ENCODE results near the gene OR1J4.
"Not testable (repeated sequence)": the region's sequence is repeated elsewhere in the genome, so short reads cannot be mapped to it uniquely, and the experiment has no call there.

Gene OR1J4, protein sequence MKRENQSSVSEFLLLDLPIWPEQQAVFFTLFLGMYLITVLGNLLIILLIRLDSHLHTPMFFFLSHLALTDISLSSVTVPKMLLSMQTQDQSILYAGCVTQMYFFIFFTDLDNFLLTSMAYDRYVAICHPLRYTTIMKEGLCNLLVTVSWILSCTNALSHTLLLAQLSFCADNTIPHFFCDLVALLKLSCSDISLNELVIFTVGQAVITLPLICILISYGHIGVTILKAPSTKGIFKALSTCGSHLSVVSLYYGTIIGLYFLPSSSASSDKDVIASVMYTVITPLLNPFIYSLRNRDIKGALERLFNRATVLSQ

DNA sequence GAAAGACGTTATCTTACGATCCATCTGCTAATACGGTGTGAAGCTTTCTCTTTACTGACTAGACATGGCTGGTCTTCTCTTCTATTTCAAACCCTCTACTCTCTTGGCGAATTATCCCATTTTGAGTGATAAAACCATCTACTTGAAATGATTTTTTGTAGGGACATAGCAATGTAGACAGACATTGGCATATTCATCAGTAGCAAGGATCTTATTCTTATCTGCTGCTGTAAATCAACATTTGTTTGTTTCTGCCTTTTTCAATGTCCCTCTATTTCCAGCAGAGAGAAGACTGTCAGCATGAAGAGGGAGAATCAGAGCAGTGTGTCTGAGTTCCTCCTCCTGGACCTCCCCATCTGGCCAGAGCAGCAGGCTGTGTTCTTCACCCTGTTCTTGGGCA lies at the start of gene OR1J4:
Gene OR1J4, plus strand, starts transcription at position 301 of the 400 bp plus-strand sequence. Its CDS starts 0 bp downstream, at position 301.
- no peak for DNase-seq

DNA sequence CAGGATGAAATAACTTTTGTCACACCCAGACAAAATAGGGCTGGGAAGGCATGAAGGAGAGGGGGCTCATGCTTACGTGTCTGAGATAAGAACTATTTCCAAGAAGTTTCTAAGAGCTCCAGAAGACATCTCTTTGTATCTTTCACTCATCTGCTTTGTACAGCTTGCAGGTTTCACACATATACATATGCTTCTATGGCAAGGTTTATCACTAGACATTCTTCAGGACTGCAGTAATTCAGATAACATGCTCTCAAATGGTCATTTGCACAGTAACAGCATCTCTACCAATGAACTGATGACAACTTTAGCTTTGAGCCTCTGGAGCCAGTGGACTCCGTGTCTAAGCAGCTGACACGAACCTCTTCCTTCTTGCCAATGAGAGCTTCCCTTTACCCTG lies 44.4 kb upstream of the OR1J4 start:
- no peak for DNase-seq

DNA sequence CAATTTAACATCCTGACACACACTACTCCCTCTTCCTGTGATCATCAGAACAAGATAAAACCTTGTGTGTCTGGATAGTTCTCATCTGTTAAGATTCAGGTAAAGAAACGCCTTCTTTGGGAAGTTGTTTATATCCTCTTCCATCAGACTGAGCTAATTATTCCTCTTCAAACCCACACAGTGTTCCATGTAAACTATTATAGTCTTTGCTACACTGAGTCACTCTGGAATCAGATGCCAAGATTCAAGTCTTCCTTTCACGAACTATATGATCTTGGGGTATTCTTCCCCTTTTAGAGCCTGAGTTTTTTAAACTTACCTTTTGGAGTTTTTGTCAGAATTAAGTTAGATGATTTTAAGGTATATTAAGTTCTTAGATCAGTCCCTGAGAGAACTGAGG lies 43.2 kb upstream of the OR1J4 start:
- no peak for DNase-seq

DNA sequence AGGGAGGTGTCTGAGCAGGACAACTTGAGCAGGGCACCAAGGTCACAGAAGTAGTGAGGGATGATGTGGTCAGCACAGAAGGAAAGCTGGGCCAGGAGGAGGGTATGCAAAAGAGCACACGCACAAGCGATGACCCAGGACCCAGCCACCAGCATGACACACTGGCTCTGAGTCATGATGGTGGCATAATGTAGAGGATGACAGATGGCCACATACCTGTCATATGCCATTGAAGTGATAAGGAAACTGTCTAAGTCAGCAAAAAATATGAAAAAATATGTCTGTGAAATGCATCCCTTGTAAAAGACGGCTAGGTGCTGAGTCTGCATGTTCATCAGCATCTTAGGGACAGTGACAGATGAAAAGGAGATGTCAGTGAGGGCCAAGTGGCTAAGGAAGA lies 41.6 kb upstream of the OR1J4 start:
- DNase-seq, result no peak

DNA sequence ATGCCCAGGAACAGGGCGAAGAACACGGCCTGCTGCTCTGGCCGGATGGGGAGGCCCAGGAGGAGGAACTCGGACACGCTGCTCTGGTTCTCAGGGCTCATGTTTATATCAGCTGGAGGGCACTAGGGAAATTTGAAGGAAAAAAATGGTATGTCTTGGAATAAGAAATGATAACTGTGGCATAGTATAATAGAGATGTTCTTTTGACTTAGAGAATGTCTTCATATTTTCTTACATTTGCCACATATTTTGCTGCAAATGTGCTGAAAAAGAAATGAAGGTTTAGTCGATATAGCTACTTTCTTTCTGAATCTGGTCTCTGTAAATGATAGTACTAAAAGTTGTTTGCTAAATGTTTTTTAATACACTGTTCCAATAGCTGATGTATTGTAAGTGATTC lies 41.1 kb upstream of the OR1J4 start, which contains the start of gene OR1J1:
Gene OR1J1, minus strand, starts transcription at position 101 of the 400 bp plus-strand sequence. Its CDS starts 0 bp downstream, at position 101.
- DNase-seq, result no peak

DNA sequence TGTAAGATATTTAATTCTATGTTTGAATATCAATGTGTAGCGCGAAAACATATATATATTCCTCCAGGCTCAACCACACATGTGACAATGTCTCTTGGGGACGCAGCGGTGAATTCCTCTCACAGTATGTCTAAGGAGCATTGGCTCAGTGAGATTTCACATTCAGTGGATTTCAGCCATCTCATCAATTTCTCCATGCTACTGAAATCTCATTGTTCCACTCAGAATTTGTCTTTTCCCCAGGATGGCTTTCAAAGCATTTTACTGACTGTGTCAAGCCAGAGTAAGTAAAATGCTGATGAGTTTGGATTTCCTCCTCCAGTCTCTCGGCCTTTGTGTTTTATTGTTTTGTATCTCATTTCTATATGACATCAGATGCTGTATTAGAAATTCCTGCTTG lies 39.9 kb upstream of the OR1J4 start:
- no peak for DNase-seq

DNA sequence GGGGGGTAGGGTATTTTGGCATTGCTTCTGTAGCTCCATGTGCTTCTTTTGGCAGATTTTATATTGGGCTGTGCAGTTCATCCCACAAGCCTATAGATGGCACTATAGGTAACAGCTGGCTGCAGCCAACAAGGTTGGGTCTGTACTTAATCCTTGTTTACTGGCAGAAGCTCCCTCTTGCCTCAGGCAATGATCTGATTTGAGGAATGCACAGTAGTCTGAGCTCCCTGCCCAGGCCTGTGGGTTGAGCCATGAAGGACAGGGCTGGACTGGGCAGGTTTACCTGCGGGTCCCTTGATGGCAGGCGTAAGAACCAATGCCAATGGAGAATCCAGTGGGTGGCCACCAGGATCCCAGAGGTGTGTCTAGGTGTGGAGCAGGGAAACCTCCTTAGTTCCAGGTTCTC lies 20.1 kb upstream of the OR1J4 start:
- DNase-seq, result peak; percentile 90

DNA sequence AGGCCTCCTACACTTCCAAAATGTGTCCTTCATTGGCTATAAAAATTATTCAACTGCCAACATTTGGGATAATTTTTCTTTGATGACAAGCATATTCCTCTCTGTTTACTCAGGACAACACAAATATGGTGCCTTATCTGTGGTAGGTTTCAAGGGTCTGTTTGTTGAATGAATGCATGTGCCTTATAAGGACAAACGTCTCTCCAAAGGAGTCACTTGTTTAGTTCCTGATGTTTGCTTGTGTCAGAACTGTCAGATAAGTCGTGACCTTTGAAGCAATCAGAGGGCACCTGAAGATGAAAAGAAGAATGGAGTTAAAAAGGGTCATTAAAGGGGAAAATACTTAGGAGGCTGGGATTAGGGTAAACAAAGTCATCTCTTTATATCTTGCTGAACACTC lies 12.0 kb upstream of the OR1J4 start:
- DNase-seq, result no peak

DNA sequence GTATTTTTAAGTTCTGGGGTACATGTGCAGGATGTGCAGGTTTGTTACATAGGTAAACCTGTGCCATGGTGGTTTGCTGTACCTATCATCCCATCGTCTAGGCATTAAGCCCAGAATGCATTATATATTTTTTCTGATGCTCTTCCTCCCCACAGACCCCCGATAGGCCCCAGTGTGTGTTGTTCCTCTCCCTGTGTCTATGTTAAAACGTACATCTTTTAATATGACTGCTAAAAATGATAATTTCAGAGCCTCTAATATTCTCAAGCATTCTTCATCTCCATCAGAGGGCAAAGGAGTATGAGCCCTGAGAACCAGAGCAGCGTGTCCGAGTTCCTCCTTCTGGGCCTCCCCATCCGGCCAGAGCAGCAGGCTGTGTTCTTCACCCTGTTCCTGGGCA lies 8.4 kb upstream of the OR1J4 start, which contains the start of gene OR1J2:
Gene OR1J2, plus strand, starts transcription at position 301 of the 400 bp plus-strand sequence. Its CDS starts 0 bp downstream, at position 301.
- no peak for DNase-seq

DNA sequence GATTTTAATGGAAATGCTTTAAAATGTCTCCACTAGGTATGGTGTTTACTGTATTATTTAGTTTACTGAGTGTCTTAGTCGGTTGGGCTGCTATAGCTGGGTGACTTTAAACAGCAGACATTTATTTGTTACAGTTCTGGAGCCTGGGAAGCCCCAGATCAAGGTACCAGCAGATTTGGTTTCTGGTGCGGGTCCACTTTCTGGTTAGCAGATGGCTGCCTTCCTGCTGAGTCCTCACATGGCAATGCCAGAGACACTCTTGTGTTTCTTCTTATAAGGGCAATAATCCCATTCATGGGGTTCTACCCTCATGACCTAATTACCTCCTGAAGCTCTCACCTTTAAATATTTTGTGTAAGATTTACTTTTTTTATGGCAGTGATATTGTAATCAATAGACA lies 715 bp upstream of the OR1J4 start:
- no peak for DNase-seq

DNA sequence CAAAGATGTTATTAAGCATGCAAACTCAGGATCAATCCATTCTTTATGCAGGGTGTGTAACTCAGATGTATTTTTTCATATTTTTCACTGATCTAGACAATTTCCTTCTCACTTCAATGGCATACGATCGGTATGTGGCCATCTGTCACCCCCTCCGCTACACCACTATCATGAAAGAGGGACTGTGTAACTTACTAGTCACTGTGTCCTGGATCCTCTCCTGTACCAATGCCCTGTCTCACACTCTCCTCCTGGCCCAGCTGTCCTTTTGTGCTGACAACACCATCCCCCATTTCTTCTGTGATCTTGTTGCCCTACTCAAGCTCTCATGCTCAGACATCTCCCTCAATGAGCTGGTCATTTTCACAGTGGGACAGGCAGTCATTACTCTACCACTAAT lies 435 bp downstream of the OR1J4 start:
- no peak for DNase-seq

DNA sequence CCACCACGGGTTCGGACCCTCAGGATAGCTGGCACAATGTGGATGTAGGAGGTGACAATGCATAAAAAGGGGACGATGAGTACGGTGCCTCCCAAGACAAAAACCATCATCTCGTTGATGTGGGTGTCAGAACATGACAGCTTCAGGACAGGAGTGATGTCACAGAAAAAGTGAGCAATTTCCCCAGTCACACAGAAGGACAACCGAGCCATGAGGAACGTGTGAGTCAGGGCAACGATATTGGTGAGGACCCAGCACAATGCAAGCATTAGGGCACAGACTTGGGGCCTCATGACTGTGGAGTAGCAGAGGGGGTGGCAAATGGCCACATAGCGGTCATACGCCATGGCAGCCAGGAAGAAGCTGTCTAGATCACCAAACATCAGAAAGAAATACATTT lies 7.7 kb downstream of the OR1J4 start:
- DNase-seq, result no peak

DNA sequence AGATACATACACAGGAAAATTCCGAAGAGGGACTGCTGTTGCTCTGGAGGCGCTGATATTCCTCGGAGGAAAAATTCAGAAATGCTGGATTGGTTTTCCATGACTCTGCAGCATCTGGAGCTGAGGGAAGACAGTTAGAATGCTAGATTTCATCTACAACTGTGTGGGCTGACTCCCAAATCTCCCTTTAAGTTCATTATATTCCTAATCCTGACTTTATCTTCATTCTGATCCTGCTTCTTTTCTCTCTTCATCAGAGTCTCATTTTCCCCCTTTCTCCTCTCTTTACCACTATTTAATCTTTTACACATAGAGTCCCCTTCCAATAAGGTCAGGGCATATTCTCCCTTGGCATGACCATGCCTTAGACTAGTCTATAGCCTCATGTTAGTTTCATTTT lies 8.3 kb downstream of the OR1J4 start, which contains the start of gene OR1N1:
Gene OR1N1, minus strand, starts transcription at position 101 of the 400 bp plus-strand sequence. Its CDS starts 0 bp downstream, at position 101.
- DNase-seq, result peak; percentile 38

DNA sequence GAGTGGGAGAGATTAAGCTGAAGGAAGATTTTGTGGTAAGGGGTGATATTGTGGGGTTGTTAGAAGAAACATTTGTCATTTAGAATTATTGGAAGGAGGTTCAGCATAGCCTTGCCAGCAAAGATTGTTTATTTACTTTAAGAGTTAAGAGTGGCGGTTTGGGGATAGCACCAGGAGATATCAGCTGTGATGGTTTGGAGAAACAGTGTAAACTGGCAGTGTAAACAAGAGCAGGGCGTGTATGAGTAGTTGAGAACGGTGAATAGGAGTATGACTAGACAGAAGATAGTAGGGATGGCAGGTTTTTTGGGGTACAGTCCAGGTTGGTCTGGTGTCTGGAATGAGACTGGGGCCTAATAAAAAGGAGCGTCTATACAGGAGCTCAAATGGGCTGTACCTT lies 12.2 kb downstream of the OR1J4 start:
- DNase-seq, result not testable (repeated sequence)

DNA sequence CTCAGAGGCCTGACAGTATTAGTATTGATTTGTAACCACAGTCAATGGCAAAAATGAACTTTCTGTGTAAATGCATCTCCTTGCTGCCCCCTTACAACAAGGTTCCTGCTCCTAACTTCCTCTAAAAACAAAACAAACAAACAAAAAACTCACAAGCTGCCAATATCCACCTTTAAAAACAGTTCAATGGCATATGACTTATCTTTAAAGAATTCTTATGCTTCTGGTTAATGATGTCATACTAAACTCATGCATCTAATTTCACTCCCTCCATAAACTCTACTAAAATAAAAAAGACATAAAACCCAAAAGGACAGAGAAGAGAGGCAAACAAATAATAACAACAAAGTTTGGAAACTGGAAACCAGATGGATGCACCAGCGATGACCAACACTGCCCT lies 17.2 kb downstream of the OR1J4 start:
- no peak for DNase-seq

DNA sequence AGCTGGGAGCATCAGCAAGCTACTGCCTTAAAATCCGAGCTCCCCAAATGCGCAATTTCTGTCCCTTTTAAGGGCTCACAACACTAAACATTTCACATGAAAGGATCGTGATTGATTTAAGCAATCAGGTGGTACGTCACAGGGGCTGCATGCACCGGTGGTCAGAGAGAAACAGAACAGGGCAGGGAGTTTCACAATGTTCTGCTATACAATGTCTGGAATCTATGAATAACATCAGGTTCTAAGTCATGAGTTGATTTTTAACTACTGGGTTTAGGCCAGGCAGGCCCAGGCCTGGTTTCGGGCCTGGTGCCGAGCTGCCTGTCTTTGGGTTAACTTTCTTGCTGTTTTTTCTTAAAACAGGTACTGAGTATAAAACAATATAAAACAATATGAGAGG lies 18.1 kb downstream of the OR1J4 start:
- not testable (repeated sequence) for DNase-seq

DNA sequence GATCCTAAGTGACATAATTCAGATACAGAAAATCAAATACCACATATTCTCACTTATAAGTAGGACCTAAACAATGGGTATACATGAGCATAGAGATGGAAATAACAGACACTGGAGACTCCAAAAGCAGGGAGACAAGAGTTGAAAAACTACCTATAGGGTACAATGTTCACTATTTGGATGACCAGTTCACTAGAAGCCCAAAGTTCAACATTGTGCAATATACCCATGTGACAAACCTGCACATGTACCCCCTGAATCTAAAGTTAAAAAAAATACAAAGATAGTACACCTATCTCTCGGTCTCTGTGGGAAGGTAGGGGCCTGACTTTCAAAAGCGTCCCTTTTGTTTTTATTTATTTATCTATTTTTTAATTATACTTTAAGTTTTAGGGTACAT lies 19.8 kb downstream of the OR1J4 start:
- DNase-seq, result no peak

DNA sequence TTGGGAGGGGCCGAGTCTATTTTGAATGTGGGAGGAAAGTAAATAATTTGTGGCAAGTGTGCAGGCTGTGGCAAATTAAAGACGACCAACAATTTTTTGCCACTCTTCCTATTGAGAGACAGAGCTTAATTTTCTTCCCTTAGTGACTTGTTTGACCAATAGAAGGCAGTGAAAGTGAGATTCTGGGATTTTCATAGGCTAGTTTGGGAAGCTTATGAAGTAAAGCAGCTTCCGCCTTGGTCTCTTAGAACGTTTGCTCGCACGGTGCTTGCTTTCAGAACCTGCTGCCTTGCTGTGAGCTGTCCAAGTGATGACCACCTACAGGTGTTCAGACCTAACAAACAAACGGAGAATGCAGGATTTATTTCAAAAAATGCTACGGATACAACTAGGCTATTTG lies 27.3 kb downstream of the OR1J4 start:
- DNase-seq, result peak; percentile 13

DNA sequence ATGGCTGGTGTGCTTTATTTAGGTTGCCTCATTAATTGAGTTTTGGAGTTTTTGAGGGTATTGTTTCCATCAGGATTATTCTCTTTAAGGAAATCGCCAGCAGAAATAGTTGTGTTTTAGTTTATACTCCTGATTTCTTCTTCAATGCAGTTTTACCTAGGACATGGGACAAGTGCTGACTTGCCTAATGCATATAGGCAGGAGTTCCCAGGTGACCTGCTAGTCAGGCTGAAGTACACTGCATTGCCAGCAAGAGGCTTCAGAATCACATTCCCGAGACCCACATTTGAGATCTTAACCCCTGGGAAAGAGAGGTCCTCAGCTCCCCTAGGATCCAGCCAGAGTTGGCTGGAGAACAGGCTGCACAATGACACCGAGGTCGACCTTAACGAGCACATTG lies 32.4 kb downstream of the OR1J4 start:
- no peak for DNase-seq

DNA sequence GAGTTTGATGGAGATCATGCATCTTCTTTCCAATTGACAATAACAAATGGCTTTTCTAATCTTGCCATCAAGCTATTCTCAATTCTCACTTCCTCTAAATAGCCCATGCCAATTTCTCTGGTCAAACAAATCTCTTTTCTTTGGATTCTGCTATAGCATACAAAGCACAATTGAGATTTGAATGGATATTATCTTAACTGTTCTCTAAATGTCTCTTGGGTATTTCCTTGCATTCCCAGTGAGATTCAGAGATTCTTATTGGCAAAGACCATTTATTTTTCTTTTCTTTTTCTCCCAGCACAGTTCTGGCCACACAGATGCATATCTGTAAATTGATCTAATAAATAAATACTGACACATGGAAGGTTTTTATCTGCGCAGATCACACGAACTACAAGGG lies 33.9 kb downstream of the OR1J4 start, which contains the start of gene OR1N2:
Gene OR1N2, plus strand, starts transcription at position 301 of the 400 bp plus-strand sequence. CDS start 100 bp downstream, outside the sequence.
- no peak for DNase-seq

DNA sequence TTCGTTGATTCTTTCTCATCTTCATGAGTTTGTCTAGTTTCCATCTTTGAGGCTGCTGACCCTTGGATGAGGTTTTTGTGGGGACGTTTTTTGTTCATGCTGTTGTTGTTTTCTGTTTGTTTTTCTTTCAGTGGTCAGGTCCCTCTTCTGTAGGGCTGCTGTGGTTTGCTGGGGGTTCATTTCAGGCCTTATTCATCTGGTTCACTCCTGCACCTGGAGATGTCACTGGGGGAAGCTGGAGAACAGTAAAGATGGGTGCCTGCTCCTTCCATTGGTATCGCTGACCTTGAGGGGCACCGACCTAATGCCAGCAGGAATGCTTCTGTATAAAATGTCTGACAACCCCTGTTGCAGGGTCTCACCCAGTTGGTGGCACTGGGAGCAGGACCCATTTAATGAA lies 42.5 kb downstream of the OR1J4 start:
- no peak for DNase-seq

DNA sequence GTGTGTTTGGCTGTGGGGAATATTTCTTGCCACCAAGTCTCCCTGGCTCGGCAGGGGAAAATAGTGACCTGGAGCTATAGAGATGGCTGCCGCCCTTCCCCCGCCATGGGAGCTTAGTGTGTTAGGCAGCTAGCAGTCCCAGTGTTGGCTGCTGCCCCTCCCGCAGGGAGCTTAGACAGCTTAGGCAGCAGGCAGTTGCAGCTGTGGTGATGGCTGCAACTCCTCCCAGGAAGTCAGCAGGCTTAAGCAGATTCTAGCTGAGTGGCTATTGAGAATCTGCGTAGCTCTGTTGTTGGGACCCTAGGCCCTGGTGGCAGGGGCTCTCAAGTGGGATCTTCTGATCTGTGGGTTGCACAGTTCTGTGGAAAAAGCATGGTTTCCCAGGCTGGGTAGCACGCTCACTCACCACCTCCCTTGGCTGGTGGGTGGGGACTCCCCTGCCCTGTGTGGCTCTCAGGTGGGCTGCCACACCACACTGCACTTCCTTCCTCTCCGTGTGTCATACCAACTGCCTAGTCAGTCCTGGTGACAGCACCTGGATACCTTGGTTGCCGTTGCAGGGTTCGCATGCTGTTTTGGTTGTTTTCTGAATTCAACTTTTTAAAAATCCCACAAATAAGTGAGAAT lies 43.3 kb downstream of the OR1J4 start:
- DNase-seq, result peak; percentile 93

DNA sequence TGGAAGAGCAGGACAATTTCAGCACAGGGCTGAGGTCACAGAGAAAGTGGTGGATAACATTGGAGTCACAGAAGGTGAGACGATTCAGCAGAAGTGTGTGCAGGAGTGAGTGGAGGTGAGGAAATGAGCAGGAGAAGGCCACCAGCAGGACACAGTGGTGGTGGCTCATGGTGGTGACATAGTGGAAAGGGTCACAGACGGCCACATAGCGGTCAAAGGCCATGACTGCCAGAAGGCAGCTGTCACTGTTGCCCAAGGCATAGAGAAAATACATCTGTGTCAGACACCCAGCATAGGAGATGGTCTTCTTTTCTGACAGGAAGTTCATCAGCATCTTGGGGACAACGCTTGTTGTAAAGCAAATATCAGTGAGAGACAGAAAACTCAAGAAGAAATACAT lies 49.0 kb downstream of the OR1J4 start:
- no peak for DNase-seq
